UCSD-AML1 (cell line): Measurements from ENCODE around the gene HTN1.
"Not testable (repeated sequence)": the region's sequence is repeated elsewhere in the genome, so short reads cannot be mapped to it uniquely, and the experiment has no call there.

Source experiments
- DNase-seq: peaks from one replicate; lab custom pipeline; 2025; ENCODE audit not compliant: unreplicated experiment; lab: John Stamatoyannopoulos, UW

HTN1 gene

GRCh38 chr4:70050138-70050537, at the start of gene HTN1:
Gene HTN1 (plus strand): TSS chr4:70050438. CDS start chr4:70053077, 2,639 bp downstream.
- DNase-seq: not testable (repeated sequence)

- no peak for DNase-seq
These were observed 49.5 kb upstream of the HTN1 start for GRCh38 chr4:70000711-70001110.

DNA sequence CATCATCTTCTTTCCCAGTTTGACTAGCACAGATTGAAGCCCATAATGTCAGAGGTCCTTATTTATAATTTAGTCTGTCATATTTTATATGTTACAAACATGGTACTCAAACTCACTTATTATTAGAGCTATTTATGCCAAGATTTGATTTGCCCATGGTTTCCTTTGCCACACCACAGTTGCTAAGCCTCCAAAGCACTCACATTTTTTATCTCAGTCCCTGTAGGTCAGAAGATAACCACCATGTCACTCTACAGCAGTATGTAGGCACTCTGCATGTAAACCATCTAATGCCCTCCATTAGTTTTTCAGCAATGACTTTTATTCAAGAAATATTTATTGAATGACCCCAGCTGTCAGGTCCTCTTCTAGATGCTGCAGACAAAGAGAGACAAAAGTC, 47.7 kb upstream of the HTN1 start:
- DNase-seq: no peak

DNA sequence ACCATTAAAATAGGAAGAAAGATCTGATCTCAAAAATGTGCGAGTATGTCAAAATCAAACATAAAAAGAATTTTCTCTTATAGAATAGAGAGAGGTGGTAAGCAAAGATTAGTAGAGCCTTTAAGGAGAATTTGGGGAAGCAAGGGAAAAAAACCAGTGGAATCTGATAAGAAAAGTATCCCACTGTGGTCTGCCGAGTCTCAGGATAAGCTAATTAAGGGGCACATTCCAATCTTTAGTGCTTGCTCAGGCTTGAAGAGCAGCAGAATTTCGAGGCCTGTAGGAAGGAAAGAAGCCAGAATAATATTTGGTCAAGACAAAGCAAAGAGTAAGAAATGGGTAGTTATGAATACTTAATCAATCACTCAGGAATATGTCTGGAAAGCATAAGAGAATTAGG, 41.5 kb upstream of the HTN1 start:
- no peak for DNase-seq

DNA sequence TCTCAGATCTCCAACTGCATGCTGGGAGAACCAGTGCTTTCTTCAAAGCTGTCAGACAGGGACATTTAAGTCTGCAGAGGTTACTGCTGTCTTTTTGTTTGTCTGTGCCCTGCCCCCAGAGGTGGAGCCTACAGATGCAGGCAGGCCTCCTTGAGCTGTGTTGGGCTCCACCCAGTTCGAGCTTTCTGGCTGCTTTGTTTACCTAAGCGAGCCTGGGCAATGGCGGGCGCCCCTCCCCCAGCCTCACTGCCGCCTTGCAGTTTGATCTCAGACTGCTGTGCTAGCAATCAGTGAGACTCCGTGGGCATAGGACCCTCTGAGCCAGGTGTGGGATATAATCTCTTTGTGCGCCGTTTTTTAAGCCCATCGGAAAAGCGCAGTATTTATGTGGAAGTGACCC, 31.2 kb upstream of the HTN1 start:
- DNase-seq: not testable (repeated sequence)

- DNase-seq: no peak
These were observed 27.0 kb upstream of the HTN1 start for GRCh38 chr4:70023218-70023617.

DNA sequence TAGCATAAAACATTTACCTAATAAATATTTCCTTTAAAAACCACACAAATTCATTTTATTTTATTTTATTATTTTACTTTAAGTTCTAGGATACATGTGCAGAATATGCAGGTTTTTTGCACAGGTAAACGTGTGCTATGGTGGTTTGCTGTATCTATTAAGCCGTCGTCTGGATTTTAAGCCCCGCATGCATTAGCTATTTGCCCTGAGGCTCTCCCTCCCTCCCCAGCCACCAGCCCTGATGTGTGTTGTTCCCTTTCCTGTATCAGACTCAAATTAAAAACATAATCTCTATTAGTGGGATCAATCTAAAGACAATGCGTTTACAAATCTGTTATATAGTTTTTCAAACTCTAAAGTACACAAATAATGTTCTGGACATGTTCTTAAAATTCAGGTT, 23.2 kb upstream of the HTN1 start:
- DNase-seq: no peak

DNA sequence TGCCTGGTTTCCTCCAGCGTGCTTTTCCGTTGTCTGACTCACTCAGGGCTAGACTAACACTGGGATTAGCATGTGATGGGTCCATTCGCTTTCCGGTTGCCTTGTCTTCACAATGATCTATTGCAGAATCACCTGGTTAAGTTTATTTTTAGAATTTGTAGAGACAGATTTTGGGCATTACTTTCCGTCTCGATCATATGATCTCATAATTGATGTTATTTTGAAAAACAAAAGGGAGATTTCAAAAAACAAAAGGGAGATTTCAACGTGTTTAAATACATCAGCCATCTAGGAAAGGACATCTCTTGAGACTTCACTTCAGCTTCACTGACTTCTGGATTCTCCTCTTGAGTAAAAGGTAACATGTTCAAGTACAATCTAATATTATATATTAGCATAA, 22.1 kb upstream of the HTN1 start, which contains the start of gene HTN3:
Gene HTN3 (plus strand): TSS at position 301 of the 400 bp plus-strand sequence. CDS start 2,282 bp downstream, outside the sequence.
- DNase-seq: not testable (repeated sequence)

DNA sequence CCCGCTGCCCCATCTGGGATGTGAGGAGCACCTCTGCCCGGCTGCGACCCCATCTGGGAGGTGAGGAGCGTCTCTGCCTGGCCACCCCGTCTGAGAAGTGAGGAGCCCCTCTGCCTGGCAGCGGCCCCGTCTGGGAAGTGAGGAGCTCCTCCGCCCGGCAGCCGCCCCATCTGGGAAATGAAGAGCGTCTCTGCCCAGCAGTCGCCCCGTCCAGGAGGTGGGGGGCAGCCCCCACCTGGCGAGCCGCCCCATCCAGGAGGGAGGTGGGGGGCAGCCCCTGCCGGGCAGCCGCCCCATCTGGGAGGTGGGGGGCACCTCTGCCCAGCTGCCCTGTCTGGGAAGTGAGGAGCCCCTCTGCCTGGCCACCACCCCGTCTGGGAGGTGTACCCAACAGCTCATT, 12.7 kb upstream of the HTN1 start:
- DNase-seq: not testable (repeated sequence)

- not testable (repeated sequence) for DNase-seq
These were observed 10.3 kb upstream of the HTN1 start for GRCh38 chr4:70039928-70040327.

GRCh38 chr4:70041652-70042286, 8.5 kb upstream of the HTN1 start:
- DNase-seq: no peak

DNA sequence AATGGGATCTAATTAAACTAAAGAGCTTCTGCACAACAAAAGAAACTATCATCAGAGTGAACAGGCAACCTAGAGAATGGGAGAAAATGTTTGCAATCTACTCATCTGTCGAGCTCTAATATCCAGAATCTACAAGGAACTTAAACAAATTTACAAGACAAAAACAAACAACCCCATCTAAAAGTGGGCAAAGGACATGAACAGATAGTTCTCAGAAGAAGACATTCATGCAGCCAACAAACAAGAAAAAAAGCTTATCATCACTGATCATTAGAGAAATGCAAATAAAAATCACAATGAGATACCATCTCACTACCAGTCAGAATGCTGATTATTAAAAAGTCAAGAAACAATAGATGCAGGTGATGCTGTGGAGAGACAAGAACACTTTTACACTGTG, 6.3 kb downstream of the HTN1 start:
- not testable (repeated sequence) for DNase-seq

DNA sequence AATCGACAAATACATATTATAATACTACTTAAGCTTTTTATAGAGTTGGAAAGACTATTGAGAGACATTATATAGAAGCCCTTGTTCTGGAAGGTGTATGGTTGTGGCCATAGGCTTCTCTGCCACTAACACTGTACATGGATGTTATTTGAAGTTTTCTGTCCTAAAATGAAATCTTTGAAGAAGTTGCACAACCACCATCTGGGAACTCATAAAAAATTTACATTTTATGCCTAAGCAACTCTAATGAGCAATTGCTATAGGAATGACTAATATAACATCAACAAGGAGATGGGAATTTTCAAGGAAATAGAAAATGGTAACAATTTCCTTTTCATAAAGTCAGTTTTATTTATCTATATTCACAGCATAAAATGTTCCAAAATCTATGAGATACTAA, 7.4 kb downstream of the HTN1 start:
- no peak for DNase-seq

- DNase-seq: no peak
These were observed 8.9 kb downstream of the HTN1 start for GRCh38 chr4:70059149-70059548.

DNA sequence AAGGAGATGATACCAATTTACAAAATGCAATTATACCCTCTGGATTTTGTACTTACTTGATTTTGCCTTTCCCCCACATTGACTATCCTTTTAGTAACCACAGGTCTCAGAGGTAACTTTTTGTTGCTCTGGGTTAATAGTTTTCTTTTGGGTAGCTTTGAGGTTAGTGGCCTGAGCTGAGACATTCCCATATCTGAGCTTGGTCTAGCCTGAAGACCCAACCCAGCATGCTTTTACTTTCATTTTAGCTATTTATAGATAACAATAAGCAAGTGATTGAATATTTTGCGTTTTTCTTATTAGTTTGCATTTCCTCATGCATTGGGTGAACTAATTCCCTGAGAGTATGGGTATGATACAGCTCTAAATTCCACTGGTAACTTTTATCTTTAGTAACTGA, 11.8 kb downstream of the HTN1 start:
- no peak for DNase-seq

GRCh38 chr4:70080205-70080604, 30.0 kb downstream of the HTN1 start:
- DNase-seq: no peak

GRCh38 chr4:70099206-70099605, 49.0 kb downstream of the HTN1 start:
- DNase-seq: no peak
